ENCODE data around the gene PIK3R2. TPM values are rescaled to one million over a fixed set of nuclear protein-coding genes. Genes with fewer than 3 reads are reported as not detected.
"Not testable (repeated sequence)": the region's sequence is repeated elsewhere in the genome, so short reads cannot be mapped to it uniquely, and the experiment has no call there.

Gene PIK3R2
- 41.4 and 47.0 TPM in 2 replicates for total RNA-seq (ENCODE audit: low replicate concordance)
- long read RNA-seq = 0 reads

- Mint-ChIP-seq H3K36me3 (no peaks in the 10 kb centered on the region), H3K4me1 (ENCODE audit: unreplicated experiment) (peaks cover 23% of the 10 kb centered on the region), H3K27me3 (no peaks in the 10 kb centered on the region), H3K27ac (peak within 1 kb of the TSS; percentile 96), H3K9me3 (no peaks in the 10 kb centered on the region), H3K4me3 (peak within 1 kb of the TSS; percentile 94)
- TF ChIP-seq CTCF (conservative IDR thresholded peaks at IDR 0.05) = peak; percentile 4
- DNase-seq (ENCODE audit: extremely low spot score, unreplicated experiment) = peak; percentile 100
Observed at GRCh38 chr19:18152817-18153555, at the start of gene PIK3R2. Gene PIK3R2, plus strand, starts transcription at chr19:18153163. Its CDS starts 2,717 bp downstream, at chr19:18155880.

GRCh38 chr19:18104793-18105131 lies 48.2 kb upstream of the PIK3R2 start:
- Mint-ChIP-seq H3K27me3 (peaks cover 36% of the 10 kb centered on the region), H3K4me1 (ENCODE audit: unreplicated experiment) (peaks cover 12% of the 10 kb centered on the region), H3K4me3 (peak overlapping the region; percentile 82), H3K27ac (peak overlapping the region; percentile 79), H3K36me3 (no peaks in the 10 kb centered on the region), H3K9me3 (no peaks in the 10 kb centered on the region)
- DNase-seq (ENCODE audit: extremely low spot score, unreplicated experiment) = no peak
- TF ChIP-seq CTCF (conservative IDR thresholded peaks at IDR 0.05) = no peak

- H3K9me3 Mint-ChIP-seq; H3K4me3 Mint-ChIP-seq; H3K36me3 Mint-ChIP-seq; DNase-seq (ENCODE audit: extremely low spot score, unreplicated experiment); H3K27ac Mint-ChIP-seq: not testable (repeated sequence)
- peaks cover 12% of the 10 kb centered on the region for H3K4me1 Mint-ChIP-seq (ENCODE audit: unreplicated experiment)
- peaks cover 34% of the 10 kb centered on the region for H3K27me3 Mint-ChIP-seq
Observed at GRCh38 chr19:18105259-18105658, 47.7 kb upstream of the PIK3R2 start.

- Mint-ChIP-seq H3K36me3 (no peaks in the 10 kb centered on the region), H3K4me1 (ENCODE audit: unreplicated experiment) (peaks cover 12% of the 10 kb centered on the region), H3K4me3 (peak overlapping the region; percentile 76), H3K27me3 (peaks cover 32% of the 10 kb centered on the region), H3K27ac (no peak overlapping the region), H3K9me3 (no peaks in the 10 kb centered on the region)
- no peak for TF ChIP-seq CTCF (conservative IDR thresholded peaks at IDR 0.05)
- no peak for DNase-seq (ENCODE audit: extremely low spot score, unreplicated experiment)
Observed at GRCh38 chr19:18107235-18107634, 45.7 kb upstream of the PIK3R2 start.

- Mint-ChIP-seq H3K4me1 (ENCODE audit: unreplicated experiment) (peaks cover 12% of the 10 kb centered on the region), H3K27ac (peak overlapping the region; percentile 25), H3K4me3 (peak overlapping the region; percentile 87), H3K9me3 (no peaks in the 10 kb centered on the region), H3K36me3 (no peaks in the 10 kb centered on the region), H3K27me3 (peaks cover 34% of the 10 kb centered on the region)
- DNase-seq (ENCODE audit: extremely low spot score, unreplicated experiment) = no peak
- no peak for TF ChIP-seq CTCF (conservative IDR thresholded peaks at IDR 0.05)
Observed at GRCh38 chr19:18108897-18109296, 44.1 kb upstream of the PIK3R2 start.

- no peaks in the 10 kb centered on the region for H3K36me3 Mint-ChIP-seq
- no peak for DNase-seq (ENCODE audit: extremely low spot score, unreplicated experiment)
- peaks cover 34% of the 10 kb centered on the region for H3K27me3 Mint-ChIP-seq
- H3K4me1 Mint-ChIP-seq (ENCODE audit: unreplicated experiment) = peaks cover 12% of the 10 kb centered on the region
- H3K27ac Mint-ChIP-seq = peak overlapping the region; percentile 25
- no peak for TF ChIP-seq CTCF (conservative IDR thresholded peaks at IDR 0.05)
- no peaks in the 10 kb centered on the region for H3K9me3 Mint-ChIP-seq
- H3K4me3 Mint-ChIP-seq = peak overlapping the region; percentile 87
Observed at GRCh38 chr19:18109341-18109732, 43.6 kb upstream of the PIK3R2 start.
